Dendritic cell treated with granulocyte-macrophage colony-stimulating factor and Interleukin-4, amounts not matched to agents 40 ng/mL and 50 ng/mL, for 4 days (primary cell): Measurements from ENCODE around the gene VPS39.

Experiments
- H3K27ac Mint-ChIP-seq: one replicate; pipeline ENCODE4 v1.8.0; 2022; ENCODE audit warnings: mild to moderate bottlenecking, mixed read lengths
- H3K27me3 Mint-ChIP-seq: one replicate; pipeline ENCODE4 v1.8.0; 2022; ENCODE audit warnings: mild to moderate bottlenecking, mixed read lengths
- H3K36me3 Mint-ChIP-seq: one replicate; pipeline ENCODE4 v1.8.0; 2022; ENCODE audit warnings: low read depth, mixed read lengths
- H3K4me1 Mint-ChIP-seq: one replicate; pipeline ENCODE4 v1.8.0; 2022; ENCODE audit warnings: low read depth, mixed read lengths
- H3K4me3 Mint-ChIP-seq: one replicate; pipeline ENCODE4 v1.8.0; 2022; ENCODE audit warnings: mild to moderate bottlenecking, moderate library complexity, mixed read lengths
- H3K9me3 Mint-ChIP-seq: one replicate; pipeline ENCODE4 v1.8.0; 2022; ENCODE audit warnings: mixed read lengths
- intact Hi-C: fragments of 100-400 bp; cut with micrococcal nuclease; formaldehyde crosslinking; loops from one replicate; pipeline ENCODE4 v1.15.0; 2022

Gene VPS39

DNA sequence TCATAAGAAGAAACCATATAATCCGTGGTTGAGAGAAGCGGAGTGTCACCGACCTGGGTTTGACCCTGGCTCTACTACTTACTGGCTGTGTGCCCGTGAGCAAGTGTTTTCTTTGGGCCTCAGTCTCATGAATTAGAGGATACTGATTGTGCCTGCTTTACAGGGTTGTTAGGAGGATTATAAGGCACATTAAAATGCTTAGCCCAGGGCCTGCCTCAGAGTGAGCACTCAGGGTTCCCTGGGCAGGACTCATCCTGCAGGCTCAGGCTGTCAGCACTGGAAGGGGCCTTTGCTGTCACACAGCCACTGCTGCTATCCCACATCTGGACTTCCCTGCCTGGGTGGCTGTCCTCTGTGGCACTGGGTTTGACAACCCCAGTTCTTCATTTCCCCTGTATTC lies 56.4 kb downstream of the VPS39 start:
- Mint-ChIP-seq H3K36me3 (no peaks in the 10 kb centered on the region), H3K4me3 (no peak overlapping the region), H3K27me3 (peaks cover 3% of the 10 kb centered on the region), H3K4me1 (peaks cover 17% of the 10 kb centered on the region), H3K27ac (peak overlapping the region; percentile 46), H3K9me3 (no peaks in the 10 kb centered on the region)
- intact Hi-C loops, result no loop called here

GRCh38 chr15:42151141-42151561 lies 57.0 kb downstream of the VPS39 start:
- intact Hi-C loops, result no loop called here
- H3K27me3 Mint-ChIP-seq, result peaks cover 3% of the 10 kb centered on the region
- H3K36me3 Mint-ChIP-seq, result no peaks in the 10 kb centered on the region
- H3K9me3 Mint-ChIP-seq, result no peaks in the 10 kb centered on the region
- peaks cover 17% of the 10 kb centered on the region for H3K4me1 Mint-ChIP-seq
- no peak overlapping the region for H3K27ac Mint-ChIP-seq
- no peak overlapping the region for H3K4me3 Mint-ChIP-seq

DNA sequence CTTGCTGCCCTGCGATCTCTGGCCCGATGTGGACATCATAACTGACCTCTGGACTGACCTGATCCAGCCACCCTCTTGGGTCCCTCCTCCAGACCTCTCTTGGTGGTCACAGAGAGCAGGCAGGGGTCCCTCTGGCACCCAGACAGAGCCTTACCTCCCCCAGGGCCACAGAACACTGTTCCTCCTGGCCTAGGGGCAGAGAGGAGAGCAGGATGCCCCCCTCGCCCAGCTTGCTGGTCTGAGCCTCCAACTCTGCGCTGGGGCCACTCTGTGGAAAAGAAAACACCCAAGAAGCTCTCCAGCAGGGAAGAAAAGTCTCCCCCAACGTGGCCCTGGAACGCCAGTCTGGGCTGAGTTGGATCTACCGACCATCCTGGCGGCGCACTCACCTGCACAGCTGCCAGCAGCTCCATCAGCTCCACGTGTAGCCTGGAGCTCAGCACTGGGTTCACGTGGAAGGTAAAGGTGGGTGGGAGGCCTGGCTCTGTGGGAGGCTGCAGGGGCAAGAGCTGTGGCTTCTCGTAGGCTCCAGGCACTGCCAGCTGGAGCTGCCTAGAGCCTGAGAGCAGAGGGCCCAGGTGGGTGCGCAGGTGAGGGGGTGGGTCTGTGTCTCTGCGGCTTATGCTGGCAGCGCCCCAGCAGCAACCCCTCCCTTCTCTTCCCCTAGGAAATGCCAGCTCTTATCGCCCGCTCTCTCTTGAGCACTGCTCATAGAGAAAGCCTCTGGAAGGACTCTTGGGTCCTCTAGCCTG lies 57.7 kb downstream of the VPS39 start:
- no peak overlapping the region for H3K27ac Mint-ChIP-seq
- H3K4me3 Mint-ChIP-seq, result no peak overlapping the region
- H3K4me1 Mint-ChIP-seq, result peaks cover 17% of the 10 kb centered on the region
- H3K36me3 Mint-ChIP-seq, result no peaks in the 10 kb centered on the region
- H3K9me3 Mint-ChIP-seq, result no peaks in the 10 kb centered on the region
- intact Hi-C loops, result no loop called here
- H3K27me3 Mint-ChIP-seq, result peaks cover 4% of the 10 kb centered on the region

DNA sequence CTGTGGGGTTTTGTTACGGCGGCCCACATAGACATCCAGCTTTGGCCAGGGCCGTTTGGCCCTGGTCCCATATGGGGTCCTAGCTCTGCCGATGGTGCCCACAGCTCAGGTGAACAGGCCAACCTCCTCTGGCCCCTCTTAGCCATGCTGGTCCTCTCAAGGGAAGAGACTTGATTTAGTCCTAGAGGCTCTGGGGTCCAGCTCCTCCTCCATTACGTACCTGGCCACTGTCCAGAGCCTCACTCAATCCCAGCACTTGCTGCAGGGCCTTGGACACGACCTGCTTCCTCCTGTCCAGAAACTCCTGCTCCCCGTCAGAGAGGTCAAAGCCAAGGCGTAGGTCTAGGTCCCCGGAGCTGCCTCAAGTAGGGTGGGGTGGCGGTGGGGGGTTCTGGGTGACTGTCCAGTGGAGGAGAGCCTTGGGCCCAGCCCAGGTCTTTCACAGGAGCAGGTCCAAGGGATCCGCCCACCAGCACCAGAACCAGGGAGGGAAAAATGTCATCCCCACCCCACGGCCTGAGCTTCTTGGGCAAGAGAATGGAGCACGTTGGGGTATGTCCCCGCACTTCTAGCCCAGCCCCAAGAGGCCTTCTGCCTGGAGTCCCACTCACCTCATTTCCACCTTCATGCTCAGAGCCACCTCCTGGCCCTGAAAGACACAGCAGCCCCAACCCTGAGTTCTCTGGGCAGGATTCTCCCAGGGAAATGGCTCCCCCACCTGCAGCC lies 58.4 kb downstream of the VPS39 start:
- Mint-ChIP-seq H3K27me3 (peaks cover 4% of the 10 kb centered on the region), H3K4me3 (no peak overlapping the region), H3K27ac (no peak overlapping the region), H3K4me1 (peaks cover 17% of the 10 kb centered on the region), H3K9me3 (no peaks in the 10 kb centered on the region), H3K36me3 (no peaks in the 10 kb centered on the region)
- intact Hi-C loops, result no loop called here

GRCh38 chr15:42148808-42149492 lies 59.2 kb downstream of the VPS39 start:
- intact Hi-C loops, result no loop called here
- H3K4me1 Mint-ChIP-seq, result peaks cover 17% of the 10 kb centered on the region
- peaks cover 8% of the 10 kb centered on the region for H3K27me3 Mint-ChIP-seq
- no peak overlapping the region for H3K27ac Mint-ChIP-seq
- no peaks in the 10 kb centered on the region for H3K9me3 Mint-ChIP-seq
- H3K4me3 Mint-ChIP-seq, result no peak overlapping the region
- no peaks in the 10 kb centered on the region for H3K36me3 Mint-ChIP-seq

DNA sequence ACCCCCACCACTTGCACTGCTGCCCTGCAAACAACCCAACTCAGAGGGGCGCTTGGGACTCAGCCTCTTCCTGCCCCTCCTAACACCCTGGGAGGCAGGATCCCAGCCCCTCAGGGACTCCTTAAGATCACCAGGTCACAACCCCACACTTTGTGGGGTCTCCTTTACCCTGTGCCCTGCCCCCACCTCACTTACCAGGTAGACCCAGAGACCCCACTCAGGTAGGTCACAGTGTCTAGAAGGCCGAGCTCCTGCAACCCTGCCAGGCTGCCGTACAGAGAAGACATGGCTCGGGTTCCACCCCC lies 60.7 kb downstream of the VPS39 start:
- peaks cover 9% of the 10 kb centered on the region for H3K27me3 Mint-ChIP-seq
- intact Hi-C loops, result no loop called here
- no peak overlapping the region for H3K27ac Mint-ChIP-seq
- H3K36me3 Mint-ChIP-seq, result no peaks in the 10 kb centered on the region
- peaks cover 15% of the 10 kb centered on the region for H3K4me1 Mint-ChIP-seq
- H3K9me3 Mint-ChIP-seq, result no peaks in the 10 kb centered on the region
- no peak overlapping the region for H3K4me3 Mint-ChIP-seq

- Mint-ChIP-seq H3K9me3 (no peaks in the 10 kb centered on the region), H3K27ac (no peak overlapping the region), H3K27me3 (peaks cover 11% of the 10 kb centered on the region), H3K4me3 (no peak overlapping the region), H3K4me1 (peaks cover 9% of the 10 kb centered on the region), H3K36me3 (no peaks in the 10 kb centered on the region)
- intact Hi-C loops, result no loop called here
These were observed 61.3 kb downstream of the VPS39 start for GRCh38 chr15:42146551-42147430.

DNA sequence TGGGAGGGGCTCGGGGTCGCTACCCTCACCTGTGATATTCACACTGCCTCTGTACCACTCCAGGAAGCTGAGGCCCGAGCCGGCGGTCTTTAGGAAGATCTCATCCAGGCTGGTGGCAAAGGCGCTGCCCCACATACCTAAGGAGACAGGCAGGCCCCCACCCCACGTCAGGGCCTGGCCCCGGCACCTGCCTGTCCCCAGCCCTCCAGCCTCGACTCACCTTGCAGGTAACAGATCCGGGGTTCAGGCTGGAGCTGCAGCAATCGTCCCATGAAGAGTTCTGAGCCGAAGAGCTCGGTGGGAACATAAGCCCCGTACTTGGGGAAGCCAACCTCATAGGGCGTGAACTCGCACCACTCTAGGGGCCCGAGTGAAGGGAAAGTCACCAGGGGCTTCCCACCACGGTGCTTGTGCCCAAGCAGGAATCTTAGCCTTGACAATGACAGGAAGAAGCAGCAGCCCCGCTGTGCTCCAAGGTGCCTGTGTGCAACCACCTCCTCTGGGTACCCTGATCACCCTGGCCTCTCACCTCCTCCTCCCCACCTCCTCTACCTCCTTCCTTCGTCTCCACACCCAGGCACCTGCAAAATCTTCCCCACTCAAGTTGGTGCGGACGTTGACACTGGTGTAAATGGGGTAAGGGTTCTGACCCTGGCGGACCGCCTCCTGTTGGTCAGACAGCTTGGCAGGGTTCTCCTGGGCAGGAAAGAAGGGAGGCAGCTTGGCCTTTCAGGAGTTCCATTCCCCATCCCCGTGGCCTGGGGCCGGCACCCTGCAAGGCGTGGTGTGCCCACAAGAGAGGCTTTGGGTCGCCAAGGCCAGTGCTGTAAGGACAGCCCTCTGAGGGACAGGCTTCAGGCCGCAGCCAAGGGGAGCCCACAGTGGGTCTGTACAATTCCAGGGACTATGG lies 62.3 kb downstream of the VPS39 start:
- Mint-ChIP-seq H3K27me3 (peaks cover 13% of the 10 kb centered on the region), H3K4me3 (no peak overlapping the region), H3K9me3 (no peaks in the 10 kb centered on the region), H3K27ac (no peak overlapping the region), H3K36me3 (no peaks in the 10 kb centered on the region), H3K4me1 (no peaks in the 10 kb centered on the region)
- intact Hi-C loops, result no loop called here

DNA sequence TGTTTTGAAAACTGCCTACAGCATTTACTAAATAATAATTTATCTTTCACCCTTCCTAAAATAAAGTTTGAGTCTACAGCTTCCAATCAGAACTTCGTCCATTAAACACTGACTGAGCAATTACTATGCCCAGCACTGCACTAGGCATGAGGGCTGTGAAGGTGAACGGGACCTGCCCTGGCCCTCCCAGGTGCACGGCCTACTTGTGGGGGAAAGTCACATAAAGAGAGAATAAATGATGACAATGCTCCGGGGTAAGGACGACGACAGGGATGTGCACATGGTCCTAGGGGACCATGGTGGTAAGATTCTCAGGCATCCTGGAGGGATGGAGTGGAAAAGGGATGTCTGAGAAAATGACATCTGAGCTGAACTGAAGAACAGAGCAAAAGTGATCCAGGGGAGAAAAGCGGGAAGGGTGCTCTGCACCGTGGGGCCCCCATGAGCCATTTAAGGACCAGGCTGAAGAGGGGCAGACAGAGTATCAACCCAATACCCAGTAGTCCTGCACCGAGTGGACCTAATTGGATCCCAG lies 63.2 kb downstream of the VPS39 start:
- H3K27ac Mint-ChIP-seq, result no peak overlapping the region
- intact Hi-C loops, result no loop called here
- no peak overlapping the region for H3K4me3 Mint-ChIP-seq
- no peaks in the 10 kb centered on the region for H3K9me3 Mint-ChIP-seq
- peaks cover 20% of the 10 kb centered on the region for H3K27me3 Mint-ChIP-seq
- H3K36me3 Mint-ChIP-seq, result no peaks in the 10 kb centered on the region
- peaks cover under 1% of the 10 kb centered on the region for H3K4me1 Mint-ChIP-seq

- H3K9me3 Mint-ChIP-seq, result no peaks in the 10 kb centered on the region
- peaks cover 27% of the 10 kb centered on the region for H3K27me3 Mint-ChIP-seq
- H3K36me3 Mint-ChIP-seq, result no peaks in the 10 kb centered on the region
- no peak overlapping the region for H3K4me3 Mint-ChIP-seq
- no peak overlapping the region for H3K27ac Mint-ChIP-seq
- intact Hi-C loops, result no loop called here
- peaks cover 9% of the 10 kb centered on the region for H3K4me1 Mint-ChIP-seq
These were observed 64.1 kb downstream of the VPS39 start for GRCh38 chr15:42143866-42144625.

GRCh38 chr15:42143356-42143755 lies 64.7 kb downstream of the VPS39 start:
- Mint-ChIP-seq H3K9me3 (no peaks in the 10 kb centered on the region), H3K27me3 (peaks cover 27% of the 10 kb centered on the region), H3K4me3 (no peak overlapping the region), H3K27ac (no peak overlapping the region), H3K4me1 (peaks cover 11% of the 10 kb centered on the region), H3K36me3 (no peaks in the 10 kb centered on the region)
- intact Hi-C loops, result no loop called here
